NCI-H1436 treated with DMSO at 0.1 percent for 48 hours (cell line): ENCODE data around the gene NHLRC4.

ENCODE experiments used
- DNase-seq: peaks from one replicate; lab custom pipeline; 2025; lab: John Stamatoyannopoulos, UW

The NHLRC4 gene

GRCh38 chr16:598823-599739 lies 32.3 kb downstream of the NHLRC4 start:
- no peak for DNase-seq

GRCh38 chr16:600781-601180 lies 34.0 kb downstream of the NHLRC4 start:
- no peak for DNase-seq

- no peak for DNase-seq
Observed at GRCh38 chr16:603933-604332, 37.1 kb downstream of the NHLRC4 start.

- no peak for DNase-seq
Observed at GRCh38 chr16:606656-607307, 40.0 kb downstream of the NHLRC4 start.

GRCh38 chr16:608019-608418 lies 41.2 kb downstream of the NHLRC4 start:
- DNase-seq: no peak

- no peak for DNase-seq
Observed at GRCh38 chr16:609316-609715, 42.5 kb downstream of the NHLRC4 start.

GRCh38 chr16:609984-610383 lies 43.2 kb downstream of the NHLRC4 start:
- no peak for DNase-seq

GRCh38 chr16:610513-611381 lies 43.9 kb downstream of the NHLRC4 start:
- no peak for DNase-seq

- DNase-seq: no peak
Observed at GRCh38 chr16:615122-615521, 48.3 kb downstream of the NHLRC4 start.

- no peak for DNase-seq
Observed at GRCh38 chr16:616733-617586, 50.2 kb downstream of the NHLRC4 start.

GRCh38 chr16:617855-618254 lies 51.0 kb downstream of the NHLRC4 start:
- no peak for DNase-seq
